ENCODE results near the gene GNAQ. TPM values are rescaled to one million over a fixed set of nuclear protein-coding genes. Genes with fewer than 3 reads are reported as not detected.

GNAQ gene
- total RNA-seq, 2 donors from 2014 or later, result 15.8 to 22.1 TPM

DNA sequence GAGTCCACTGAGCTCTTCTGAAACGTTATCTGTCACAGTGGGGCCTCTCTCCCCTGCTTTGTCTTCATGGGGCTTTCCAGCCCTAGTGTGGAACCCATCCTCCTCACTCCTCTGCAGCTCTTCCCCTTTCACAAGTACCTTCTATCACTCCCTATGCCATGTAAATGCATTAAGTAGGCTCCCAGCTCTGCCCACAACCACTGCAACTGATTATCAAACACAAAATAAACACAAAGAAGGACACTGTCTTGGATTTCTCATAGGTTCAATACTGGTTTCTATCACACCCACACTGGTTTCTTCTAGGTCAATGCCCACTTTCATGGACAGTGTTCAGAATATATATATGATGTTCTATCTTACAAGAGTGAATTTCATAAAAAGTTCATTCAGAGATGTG lies 139.4 kb downstream of the GNAQ start:
- no peak for TF ChIP-seq POLR2A (IDR thresholded peaks at IDR 0.05)
- TF ChIP-seq, protein P1, sequence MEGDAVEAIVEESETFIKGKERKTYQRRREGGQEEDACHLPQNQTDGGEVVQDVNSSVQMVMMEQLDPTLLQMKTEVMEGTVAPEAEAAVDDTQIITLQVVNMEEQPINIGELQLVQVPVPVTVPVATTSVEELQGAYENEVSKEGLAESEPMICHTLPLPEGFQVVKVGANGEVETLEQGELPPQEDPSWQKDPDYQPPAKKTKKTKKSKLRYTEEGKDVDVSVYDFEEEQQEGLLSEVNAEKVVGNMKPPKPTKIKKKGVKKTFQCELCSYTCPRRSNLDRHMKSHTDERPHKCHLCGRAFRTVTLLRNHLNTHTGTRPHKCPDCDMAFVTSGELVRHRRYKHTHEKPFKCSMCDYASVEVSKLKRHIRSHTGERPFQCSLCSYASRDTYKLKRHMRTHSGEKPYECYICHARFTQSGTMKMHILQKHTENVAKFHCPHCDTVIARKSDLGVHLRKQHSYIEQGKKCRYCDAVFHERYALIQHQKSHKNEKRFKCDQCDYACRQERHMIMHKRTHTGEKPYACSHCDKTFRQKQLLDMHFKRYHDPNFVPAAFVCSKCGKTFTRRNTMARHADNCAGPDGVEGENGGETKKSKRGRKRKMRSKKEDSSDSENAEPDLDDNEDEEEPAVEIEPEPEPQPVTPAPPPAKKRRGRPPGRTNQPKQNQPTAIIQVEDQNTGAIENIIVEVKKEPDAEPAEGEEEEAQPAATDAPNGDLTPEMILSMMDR (IDR thresholded peaks at IDR 0.05), result no peak
- no peak for ATAC-seq
- H3K4me3 ChIP-seq, result no peak overlapping the region
- no peaks in the 10 kb centered on the region for H3K36me3 ChIP-seq (replicated peaks in 1 of 2; ENCODE audit: insufficient read depth in 1 of 2, low read depth in 2 of 2)
- H3K27ac ChIP-seq, result no peak overlapping the region
- no peaks in the 10 kb centered on the region for H3K4me1 ChIP-seq
- H3K27me3 ChIP-seq, result no peaks in the 10 kb centered on the region
- WGBS, 2 donors, result 80 to 95% methylated on average over 1 of the region's 1 CpG
- intact Hi-C loops (cut with DNase I), result no loop called here
- DNase-seq, result no peak
- no peaks in the 10 kb centered on the region for H3K9me3 ChIP-seq

DNA sequence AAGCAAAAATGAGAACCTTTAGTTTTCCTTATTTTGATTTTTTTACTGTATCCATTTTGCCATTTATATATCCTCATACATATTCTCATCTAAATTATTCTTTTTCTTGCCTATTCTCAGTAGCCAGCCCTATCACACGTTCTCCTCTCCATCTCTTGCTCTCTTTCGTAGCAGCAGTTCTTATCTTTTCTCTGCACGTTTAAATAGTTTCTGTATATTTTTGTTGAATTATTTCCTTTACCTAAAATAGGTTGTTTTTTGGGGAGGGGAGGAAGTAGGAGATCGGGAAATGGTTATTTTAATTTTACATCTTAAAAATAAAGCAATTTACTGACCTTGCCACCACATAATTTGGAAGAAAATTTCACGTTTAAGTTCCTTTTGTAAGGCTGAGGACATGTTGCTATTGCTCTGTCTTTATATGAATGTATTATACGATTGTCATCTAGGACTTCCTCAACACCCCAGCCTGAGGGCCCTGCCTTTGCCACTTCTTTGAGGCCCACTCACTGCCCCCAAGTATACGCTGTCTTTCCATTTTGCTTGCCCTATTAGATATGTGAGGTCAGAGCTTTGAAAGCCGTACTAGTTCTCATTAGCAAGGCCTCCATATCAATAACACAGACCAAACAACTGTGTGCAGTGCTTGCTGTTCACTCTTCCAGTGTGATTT lies 140.3 kb downstream of the GNAQ start:
- no peaks in the 10 kb centered on the region for H3K36me3 ChIP-seq (replicated peaks in 1 of 2; ENCODE audit: insufficient read depth in 1 of 2, low read depth in 2 of 2)
- H3K27ac ChIP-seq, result no peak overlapping the region
- H3K27me3 ChIP-seq, result no peaks in the 10 kb centered on the region
- no peak for ATAC-seq
- DNase-seq, result no peak
- no peak overlapping the region for H3K4me3 ChIP-seq
- H3K4me1 ChIP-seq, result no peaks in the 10 kb centered on the region
- intact Hi-C loops (cut with DNase I), result no loop called here
- H3K9me3 ChIP-seq, result no peaks in the 10 kb centered on the region
- TF ChIP-seq POLR2A (IDR thresholded peaks at IDR 0.05), result no peak
- TF ChIP-seq, protein P1 (IDR thresholded peaks at IDR 0.05), result no peak
- WGBS, 2 donors, result 69 to 85% methylated on average over 8 of the region's 8 CpGs

DNA sequence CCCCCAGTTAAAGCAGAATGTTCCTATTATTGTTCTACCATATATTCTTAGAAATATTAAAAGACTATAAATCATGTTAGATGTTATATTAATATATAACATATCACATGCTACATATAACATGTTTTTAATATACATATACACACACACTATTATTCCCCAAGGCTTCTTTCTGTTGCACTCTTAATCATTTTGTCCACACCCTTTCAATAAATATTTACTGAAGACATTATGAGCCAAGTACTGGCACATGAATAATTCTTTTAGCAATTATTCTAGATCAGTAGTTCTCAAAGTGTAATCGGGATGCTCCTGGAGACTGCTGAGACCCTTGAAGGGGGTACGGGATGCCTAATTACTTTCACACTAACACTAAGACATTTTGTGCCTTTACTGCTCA lies 143.9 kb downstream of the GNAQ start:
- H3K27ac ChIP-seq, result no peak overlapping the region
- DNase-seq (no peak), ATAC-seq (no peak)
- no peaks in the 10 kb centered on the region for H3K4me1 ChIP-seq
- H3K9me3 ChIP-seq, result no peaks in the 10 kb centered on the region
- 49 to 58% methylated on average over 2 of the region's 2 CpGs for WGBS, 2 donors
- intact Hi-C loops (cut with DNase I), result no loop called here
- H3K4me3 ChIP-seq, result no peak overlapping the region
- H3K36me3 ChIP-seq (replicated peaks in 1 of 2; ENCODE audit: insufficient read depth in 1 of 2, low read depth in 2 of 2), result no peaks in the 10 kb centered on the region
- no peaks in the 10 kb centered on the region for H3K27me3 ChIP-seq
- no peak for TF ChIP-seq POLR2A (IDR thresholded peaks at IDR 0.05)
- TF ChIP-seq, protein P1 (IDR thresholded peaks at IDR 0.05), result no peak

DNA sequence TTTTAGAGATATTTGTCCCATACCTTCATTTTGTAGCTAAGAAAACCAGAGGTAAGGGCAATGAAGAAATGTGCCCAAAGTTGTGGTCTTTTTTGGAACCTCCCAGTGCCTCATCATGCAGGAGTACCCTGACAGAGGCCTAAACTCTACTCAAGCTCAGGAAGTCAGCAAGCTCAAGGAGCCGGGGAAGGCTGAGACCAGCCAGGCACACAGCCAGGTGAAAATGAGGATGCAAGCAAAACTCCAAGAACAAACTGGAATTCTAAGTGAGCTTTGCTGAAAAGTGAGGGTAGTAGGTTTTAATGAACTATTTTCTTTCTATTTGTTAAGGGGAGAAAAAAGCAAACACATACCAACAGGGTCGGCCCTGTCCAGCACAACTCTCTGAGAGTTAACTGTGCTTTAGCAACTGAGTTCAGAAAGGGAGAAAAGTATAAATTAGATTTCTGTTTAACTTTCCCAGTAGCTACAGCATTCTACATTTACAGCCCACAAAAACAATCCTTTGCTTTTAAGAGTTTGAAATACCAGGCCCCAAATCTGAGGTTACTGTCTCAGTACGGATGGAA lies 146.4 kb downstream of the GNAQ start:
- intact Hi-C loops (cut with DNase I), result no loop called here
- TF ChIP-seq POLR2A (IDR thresholded peaks at IDR 0.05), result no peak
- TF ChIP-seq, protein P1 (IDR thresholded peaks at IDR 0.05), result no peak
- Histone ChIP-seq H3K27ac (no peak overlapping the region), H3K9me3 (no peaks in the 10 kb centered on the region), H3K4me1 (peaks cover 6% of the 10 kb centered on the region), H3K27me3 (no peaks in the 10 kb centered on the region), H3K4me3 (no peak overlapping the region), H3K36me3 (replicated peaks in 1 of 2; ENCODE audit: insufficient read depth in 1 of 2, low read depth in 2 of 2) (no peaks in the 10 kb centered on the region)
- DNase-seq (no peak), ATAC-seq (no peak)
- WGBS, 2 donors, result 79 to 88% methylated on average over 3 of the region's 3 CpGs

Measured in body of pancreas (tissue), 4 donors.